Stomach smooth muscle (tissue), 2 donors: ENCODE measurements around the gene VSIR.

ENCODE experiments used
- H3K27ac ChIP-seq: one replicate; pipeline ENCODE4 v1.7.0; 2013; ENCODE audit warnings: mild to moderate bottlenecking, low read length, inconsistent platforms
- H3K27me3 ChIP-seq, 2 donors: one replicate each; pipeline ENCODE4 v1.7.0; 2013; ENCODE audit warnings: low read length in 2 of 2; ENCODE audit not compliant: insufficient read depth in 2 of 2, control insufficient read depth in 1 of 2
- H3K36me3 ChIP-seq, 2 donors: one replicate each; pipeline ENCODE4 v1.7.0; 2013; ENCODE audit warnings: low read length in 2 of 2; ENCODE audit not compliant: control insufficient read depth in 2 of 2, insufficient read depth in 2 of 2
- H3K4me1 ChIP-seq: one replicate; pipeline ENCODE4 v1.7.0; 2013; ENCODE audit warnings: low read length; ENCODE audit not compliant: control insufficient read depth, insufficient read depth
- H3K4me3 ChIP-seq, 2 donors: one replicate each; pipeline ENCODE4 v1.7.0; 2013; ENCODE audit warnings: low read length in 2 of 2
- H3K9ac ChIP-seq, 2 donors: one replicate each; pipeline ENCODE4 v1.7.0; 2013; ENCODE audit warnings: low read length in 2 of 2, mild to moderate bottlenecking in 1 of 2
- H3K9me3 ChIP-seq, 2 donors: one replicate each; pipeline ENCODE4 v1.7.0; 2013; ENCODE audit warnings: low read length in 2 of 2; ENCODE audit not compliant: control insufficient read depth in 2 of 2
- donor health status: healthy.
- donor health status: Pancreatic carcinoma.

The VSIR gene

DNA sequence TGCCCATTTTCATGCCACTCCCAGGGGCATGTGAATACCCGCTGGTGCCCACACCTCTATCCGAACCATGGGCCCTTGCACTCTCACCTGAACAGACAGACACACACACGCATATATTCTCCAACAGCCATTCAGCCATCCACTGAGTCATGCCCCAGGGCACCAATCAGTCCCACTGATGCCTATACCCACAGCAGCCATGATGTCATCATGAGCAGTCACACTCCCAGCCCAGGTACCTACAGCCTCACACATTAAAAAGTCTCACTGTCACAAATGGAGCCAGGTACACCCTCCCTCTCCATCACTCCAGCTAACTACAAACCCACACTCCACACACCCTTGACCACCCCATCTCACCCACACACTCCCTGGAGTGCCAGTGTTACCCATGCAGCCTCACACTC lies 12.2 kb downstream of the VSIR start:
- no peak overlapping the region for H3K27ac ChIP-seq

DNA sequence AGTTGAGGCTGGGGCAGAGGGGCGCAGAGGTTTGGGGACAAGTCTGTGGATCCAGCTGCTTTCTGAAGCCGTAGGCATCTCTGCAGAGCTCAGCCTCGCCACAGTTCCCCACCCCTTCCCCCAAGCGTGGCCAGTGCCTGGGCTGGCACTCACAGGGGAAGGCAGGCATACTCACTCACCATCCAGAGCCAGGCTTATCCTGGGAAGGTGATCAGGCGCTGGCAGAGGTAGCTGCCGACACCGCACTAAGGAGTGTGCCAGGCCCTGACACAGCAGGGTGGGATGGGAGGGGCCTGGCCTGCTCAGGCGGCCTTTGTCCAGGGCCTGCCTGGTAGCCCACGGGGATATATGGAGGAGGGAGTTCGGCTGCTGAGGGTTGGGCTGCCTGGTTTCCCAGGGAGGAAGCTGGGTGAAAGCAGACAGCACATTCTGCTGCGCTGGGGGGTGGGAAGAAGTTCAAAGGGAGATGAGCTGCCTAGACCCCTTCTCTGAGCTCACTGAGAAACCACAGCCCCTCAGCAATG lies 15.9 kb downstream of the VSIR start:
- H3K9me3 ChIP-seq = no peaks in the 10 kb centered on the region
- H3K4me1 ChIP-seq = peaks cover 18% of the 10 kb centered on the region
- peaks cover 40 to 43% of the 10 kb centered on the region in 2 donors for H3K36me3 ChIP-seq
- no peak overlapping the region for H3K27ac ChIP-seq
- no peak overlapping the region for H3K9ac ChIP-seq
- no peak overlapping the region for H3K4me3 ChIP-seq
- no peaks in the 10 kb centered on the region for H3K27me3 ChIP-seq

More for the DNA sequence above, 12.2 kb downstream of the VSIR start:
- Histone ChIP-seq H3K27me3 (no peaks in the 10 kb centered on the region), H3K9ac (no peak overlapping the region), H3K9me3 (no peaks in the 10 kb centered on the region), H3K4me1 (peaks cover 38% of the 10 kb centered on the region), H3K4me3 (no peak overlapping the region), H3K36me3 (peaks cover 26 to 27% of the 10 kb centered on the region in 2 donors)

DNA sequence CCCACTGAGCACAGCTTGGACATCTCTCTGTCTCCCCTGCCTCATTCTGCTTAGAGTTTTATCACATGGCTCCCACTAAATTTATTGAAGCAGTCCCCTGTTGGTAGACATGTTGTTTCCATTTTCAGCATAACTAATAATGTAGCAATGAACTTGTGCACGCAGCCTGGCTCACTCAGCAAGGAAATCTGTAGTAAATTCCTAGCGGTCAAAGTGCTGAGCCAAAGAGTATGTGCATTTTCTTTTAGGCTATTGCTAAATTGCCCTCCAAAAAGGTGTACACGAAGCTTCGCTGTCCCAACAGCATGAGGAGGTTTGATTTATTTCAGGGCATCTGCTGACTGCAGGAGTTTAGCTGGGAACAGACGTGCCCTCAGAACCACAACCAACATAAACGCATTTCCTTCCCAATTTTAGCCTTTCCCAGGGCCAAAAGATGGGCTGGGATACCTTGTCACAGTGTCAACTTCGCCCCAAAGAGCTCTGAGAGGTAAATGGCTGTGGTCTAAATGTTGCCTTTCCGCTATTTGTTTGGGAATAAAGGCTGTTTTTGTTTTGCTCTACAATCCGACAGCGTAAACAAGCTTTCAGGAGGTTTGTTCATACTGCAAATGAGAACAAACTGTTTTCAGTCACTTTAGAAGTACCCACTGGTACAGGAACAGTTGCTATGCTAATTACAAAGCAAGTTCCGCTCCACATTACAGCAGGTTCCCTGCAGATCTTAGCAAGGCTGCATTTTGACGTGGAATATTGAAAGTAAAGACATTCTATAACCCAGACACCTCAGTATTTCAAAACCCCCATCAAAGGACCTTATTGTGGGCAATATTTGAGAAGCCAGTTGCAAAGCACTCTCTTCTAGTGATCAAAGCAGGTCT lies 16.8 kb downstream of the VSIR start:
- Histone ChIP-seq H3K9me3 (no peaks in the 10 kb centered on the region), H3K4me3 (no peak overlapping the region), H3K36me3 (peaks cover 46 to 48% of the 10 kb centered on the region in 2 donors), H3K27ac (no peak overlapping the region), H3K27me3 (no peaks in the 10 kb centered on the region), H3K9ac (no peak overlapping the region), H3K4me1 (peaks cover 9% of the 10 kb centered on the region)

DNA sequence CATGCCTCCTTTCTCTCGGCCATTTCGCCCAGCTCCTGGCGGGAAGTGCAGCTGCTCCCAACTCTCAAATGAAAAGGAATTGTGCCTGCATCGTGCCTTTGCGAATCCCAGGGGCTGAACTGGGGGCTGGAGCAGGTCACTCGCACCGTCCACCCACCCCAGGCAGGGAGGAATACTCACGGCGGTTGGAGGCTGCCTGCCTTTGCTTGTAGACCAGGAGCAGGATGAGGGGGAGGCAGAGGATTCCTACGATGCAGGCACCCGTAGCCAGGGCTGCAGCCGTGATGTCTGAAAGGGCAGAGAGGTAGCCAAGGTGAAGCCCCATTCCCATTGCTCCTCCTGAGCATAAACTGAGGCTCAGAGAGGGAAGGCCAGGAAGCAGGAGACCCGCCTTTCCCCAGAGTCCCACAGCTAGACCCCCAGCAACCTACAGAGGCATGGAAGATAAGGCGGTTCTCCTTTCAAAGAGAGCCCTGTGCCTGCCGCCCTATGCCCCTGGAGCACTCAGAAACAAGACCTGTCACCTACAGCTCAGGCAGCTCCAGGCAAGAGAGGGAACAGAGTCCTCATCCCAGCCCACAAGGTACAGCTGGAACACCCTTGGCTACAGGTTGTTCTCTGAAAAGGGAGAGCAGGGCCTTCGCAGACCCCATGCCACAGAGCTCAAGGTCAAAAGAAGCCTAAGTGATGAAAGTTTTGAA lies 18.0 kb downstream of the VSIR start:
- no peaks in the 10 kb centered on the region for H3K9me3 ChIP-seq
- H3K36me3 ChIP-seq = peaks cover 37 to 43% of the 10 kb centered on the region in 2 donors
- no peak overlapping the region for H3K4me3 ChIP-seq
- peaks cover 7% of the 10 kb centered on the region for H3K4me1 ChIP-seq
- H3K9ac ChIP-seq = no peak overlapping the region
- no peaks in the 10 kb centered on the region for H3K27me3 ChIP-seq
- H3K27ac ChIP-seq = no peak overlapping the region

DNA sequence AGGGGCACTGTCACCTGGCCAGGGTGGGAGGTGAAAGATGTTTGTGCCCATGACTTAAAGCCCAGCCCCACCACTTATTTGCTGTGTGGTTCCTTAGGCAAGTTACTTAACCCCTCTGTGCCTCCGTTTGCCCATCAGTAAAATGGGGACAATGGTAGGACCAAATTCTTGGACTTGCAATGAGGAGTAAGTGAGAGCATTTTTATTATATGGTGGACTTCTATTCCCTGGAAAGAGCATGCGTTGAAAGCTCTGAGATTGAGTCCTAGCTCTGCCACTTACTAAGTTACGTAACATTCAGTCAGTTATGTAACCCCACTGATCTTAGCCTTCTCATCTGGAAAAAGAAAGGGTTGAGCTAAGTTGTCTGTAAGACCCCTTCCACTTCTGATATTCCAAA lies 18.8 kb downstream of the VSIR start:
- Histone ChIP-seq H3K27ac (no peak overlapping the region), H3K9me3 (no peaks in the 10 kb centered on the region), H3K27me3 (no peaks in the 10 kb centered on the region), H3K4me1 (peaks cover 11% of the 10 kb centered on the region), H3K4me3 (no peak overlapping the region), H3K36me3 (peaks cover 36 to 42% of the 10 kb centered on the region in 2 donors), H3K9ac (no peak overlapping the region)

DNA sequence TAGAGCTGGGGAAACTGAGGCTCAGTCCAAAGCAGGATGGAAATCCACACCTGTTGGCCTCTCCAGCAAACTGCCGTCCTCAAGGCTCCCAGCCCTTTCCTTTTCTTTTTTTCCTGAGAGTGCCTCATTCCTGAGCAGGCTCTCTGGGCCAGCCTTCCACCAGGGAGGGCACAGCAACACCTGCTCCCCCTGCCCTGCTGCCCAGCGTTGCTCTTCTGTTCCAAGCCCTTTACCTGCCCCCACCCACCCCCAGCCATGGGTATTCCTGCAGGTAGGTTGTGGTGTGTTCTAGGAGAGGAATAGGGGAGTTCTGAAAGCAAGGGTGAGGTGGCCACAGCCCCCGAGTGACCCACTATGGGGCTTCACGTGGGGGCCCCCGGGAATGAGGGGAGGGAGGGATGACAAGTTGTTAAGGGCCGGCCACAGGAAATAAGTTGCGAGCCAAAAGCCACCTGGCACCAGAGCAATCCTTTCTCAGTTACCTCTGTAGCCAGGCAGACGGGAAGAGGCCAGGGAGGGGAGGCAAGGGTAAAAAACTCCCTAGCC lies 19.3 kb downstream of the VSIR start:
- H3K4me1 ChIP-seq = peaks cover 16% of the 10 kb centered on the region
- H3K4me3 ChIP-seq = no peak overlapping the region
- no peak overlapping the region for H3K27ac ChIP-seq
- no peaks in the 10 kb centered on the region for H3K27me3 ChIP-seq
- peaks cover 36 to 42% of the 10 kb centered on the region in 2 donors for H3K36me3 ChIP-seq
- H3K9ac ChIP-seq = no peak overlapping the region
- no peaks in the 10 kb centered on the region for H3K9me3 ChIP-seq

DNA sequence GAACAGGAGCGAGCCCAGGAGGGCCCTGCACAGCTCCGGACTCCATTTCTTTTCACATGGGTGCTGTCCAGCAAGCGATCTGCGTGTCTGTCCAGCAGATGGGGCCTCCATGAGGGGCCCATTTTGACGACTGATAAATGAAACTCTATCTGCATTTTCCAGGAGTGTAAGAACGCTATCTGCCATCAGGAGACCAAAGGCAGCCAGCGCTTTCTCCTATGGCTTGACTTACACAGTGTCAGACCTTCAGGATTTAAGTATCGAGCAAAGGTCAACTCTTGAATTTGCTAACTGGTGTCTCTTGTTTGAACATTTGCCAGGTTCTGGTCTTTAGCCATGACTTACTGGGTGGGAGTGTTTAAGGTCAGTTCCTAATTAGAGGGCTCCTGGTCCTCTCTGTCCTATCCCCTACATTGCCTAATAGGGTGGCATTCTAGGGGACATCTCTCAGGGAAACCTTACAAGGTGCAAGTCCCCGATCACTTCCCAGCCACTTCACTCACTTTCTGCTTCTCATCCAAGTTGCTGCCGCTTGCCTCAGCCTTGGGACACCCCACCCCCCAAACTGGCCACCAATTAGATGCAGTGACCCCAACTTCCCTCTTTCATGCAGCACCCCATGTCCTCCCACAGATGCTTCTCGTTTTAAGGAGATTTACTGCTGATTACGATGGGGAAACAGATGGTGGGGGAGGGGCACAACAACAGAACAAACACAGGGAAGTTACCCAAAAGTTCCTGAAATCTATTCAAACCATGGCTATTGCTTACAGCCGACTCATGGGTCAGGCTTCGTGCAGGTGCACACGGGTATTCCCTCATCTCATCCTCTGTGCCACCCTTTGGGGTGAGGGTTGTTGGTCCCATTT lies 20.0 kb downstream of the VSIR start:
- H3K27ac ChIP-seq = no peak overlapping the region
- peaks cover 21% of the 10 kb centered on the region for H3K4me1 ChIP-seq

DNA sequence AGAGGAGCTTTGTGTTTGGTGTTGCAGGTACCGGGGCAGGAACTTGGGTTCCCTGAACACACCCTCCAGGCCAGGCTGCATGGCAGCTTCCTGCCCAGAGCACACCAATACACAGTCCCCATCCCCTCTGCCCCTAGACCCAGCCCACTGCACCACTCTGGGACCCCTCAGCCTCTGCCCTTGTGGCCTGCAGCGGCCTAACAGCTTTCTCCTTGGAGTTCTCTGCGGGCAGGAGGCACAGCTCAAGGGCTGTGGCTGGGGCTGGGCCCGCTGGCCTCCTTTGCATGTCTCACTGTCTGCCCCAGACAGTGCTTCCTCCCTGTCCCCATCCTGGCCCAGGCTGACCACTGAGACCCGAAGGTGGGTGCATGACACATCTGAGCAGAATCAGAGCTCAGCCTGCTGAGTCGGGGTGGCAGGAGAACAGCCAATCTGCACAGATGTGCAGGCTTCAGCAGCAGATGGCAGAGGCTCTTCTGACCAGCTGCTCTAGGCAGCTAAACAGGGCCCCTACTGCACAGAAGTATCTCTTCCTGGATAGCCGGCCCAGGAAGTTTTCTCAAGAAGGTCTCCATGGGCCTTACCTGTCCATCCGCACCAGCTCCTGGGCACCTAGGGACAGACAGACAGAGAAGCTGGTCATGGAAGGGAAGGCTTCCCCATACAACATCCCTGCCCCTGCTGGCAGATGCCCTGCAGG lies 20.8 kb downstream of the VSIR start:
- Histone ChIP-seq H3K36me3 (peaks cover 25 to 31% of the 10 kb centered on the region in 2 donors), H3K9ac (no peak overlapping the region), H3K4me1 (peaks cover 28% of the 10 kb centered on the region), H3K27me3 (no peaks in the 10 kb centered on the region), H3K27ac (no peak overlapping the region), H3K4me3 (no peak overlapping the region), H3K9me3 (no peaks in the 10 kb centered on the region)

More for the DNA sequence above, 20.0 kb downstream of the VSIR start:
- H3K9me3 ChIP-seq = no peaks in the 10 kb centered on the region
- H3K9ac ChIP-seq = no peak overlapping the region
- H3K4me3 ChIP-seq = no peak overlapping the region
- H3K36me3 ChIP-seq = peaks cover 32 to 37% of the 10 kb centered on the region in 2 donors
- H3K27me3 ChIP-seq = no peaks in the 10 kb centered on the region

DNA sequence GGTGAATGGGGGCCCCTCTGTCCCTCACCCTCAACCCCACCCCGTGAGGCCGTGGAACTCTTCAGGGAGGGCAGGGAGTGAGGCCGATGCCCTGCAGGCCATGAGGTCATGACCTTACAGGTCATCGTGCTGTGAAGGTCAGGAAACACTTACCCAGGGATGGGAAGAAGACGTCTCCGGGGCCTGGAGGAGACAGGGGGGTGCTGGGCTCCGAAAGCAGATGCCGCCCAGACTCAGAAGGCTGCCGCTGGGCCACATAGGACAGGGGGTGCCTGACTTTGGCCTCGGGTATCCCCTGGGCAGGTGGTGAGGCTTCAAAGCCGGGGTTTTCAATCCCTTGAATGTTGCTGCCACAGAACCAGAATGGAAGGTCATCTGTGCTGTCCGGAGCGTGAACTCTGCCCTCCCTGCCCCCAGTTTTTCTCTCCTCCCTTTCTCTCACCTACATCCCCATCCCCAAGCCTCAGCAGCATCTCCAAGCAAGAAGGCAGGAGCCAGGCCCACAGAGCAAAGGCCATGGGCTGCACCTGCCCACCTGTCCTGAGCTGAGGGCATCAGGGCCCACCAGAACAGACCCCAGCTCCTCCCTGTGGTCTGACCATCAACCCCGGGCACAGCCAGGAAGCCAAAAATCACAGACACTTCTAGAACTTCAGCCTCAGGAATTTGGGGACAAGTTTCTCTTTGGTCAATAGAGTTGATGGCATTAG lies 21.6 kb downstream of the VSIR start:
- H3K9ac ChIP-seq = no peak overlapping the region
- H3K4me1 ChIP-seq = peaks cover 35% of the 10 kb centered on the region
- no peaks in the 10 kb centered on the region for H3K27me3 ChIP-seq
- no peak overlapping the region for H3K4me3 ChIP-seq
- no peaks in the 10 kb centered on the region for H3K9me3 ChIP-seq
- no peak overlapping the region for H3K27ac ChIP-seq
- H3K36me3 ChIP-seq = peaks cover 25 to 31% of the 10 kb centered on the region in 2 donors
